GM12872 (cell line): Measurements from ENCODE around the gene MAP3K4.

ENCODE experiments used
- TF ChIP-seq, protein P1 (sequence below): IDR thresholded peaks from 3 replicates; pipeline ENCODE4 v1.5.1; 2011; ENCODE audit warnings: low read depth, mild to moderate bottlenecking, low read length, moderate library complexity; ENCODE audit not compliant: insufficient read depth

MAP3K4 gene

DNA sequence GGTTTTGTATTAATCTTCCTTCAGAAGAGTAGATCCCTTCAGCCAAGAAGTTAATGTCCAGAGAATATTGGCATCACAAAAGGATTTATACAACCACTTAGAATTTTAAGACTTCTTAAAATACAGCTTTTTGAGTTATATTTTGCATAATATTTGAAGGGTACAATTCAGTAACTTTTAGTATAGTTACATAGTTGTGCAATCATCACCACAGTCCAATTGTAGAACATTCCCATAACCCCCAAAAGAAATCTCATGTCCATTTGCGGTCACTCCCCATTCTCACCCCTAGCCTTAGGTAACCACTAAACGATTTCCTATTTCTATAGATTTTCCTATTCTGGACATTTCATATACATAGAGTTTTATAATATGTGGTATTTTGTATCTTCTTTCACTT lies 126.4 kb downstream of the MAP3K4 start:
- TF ChIP-seq, protein P1, sequence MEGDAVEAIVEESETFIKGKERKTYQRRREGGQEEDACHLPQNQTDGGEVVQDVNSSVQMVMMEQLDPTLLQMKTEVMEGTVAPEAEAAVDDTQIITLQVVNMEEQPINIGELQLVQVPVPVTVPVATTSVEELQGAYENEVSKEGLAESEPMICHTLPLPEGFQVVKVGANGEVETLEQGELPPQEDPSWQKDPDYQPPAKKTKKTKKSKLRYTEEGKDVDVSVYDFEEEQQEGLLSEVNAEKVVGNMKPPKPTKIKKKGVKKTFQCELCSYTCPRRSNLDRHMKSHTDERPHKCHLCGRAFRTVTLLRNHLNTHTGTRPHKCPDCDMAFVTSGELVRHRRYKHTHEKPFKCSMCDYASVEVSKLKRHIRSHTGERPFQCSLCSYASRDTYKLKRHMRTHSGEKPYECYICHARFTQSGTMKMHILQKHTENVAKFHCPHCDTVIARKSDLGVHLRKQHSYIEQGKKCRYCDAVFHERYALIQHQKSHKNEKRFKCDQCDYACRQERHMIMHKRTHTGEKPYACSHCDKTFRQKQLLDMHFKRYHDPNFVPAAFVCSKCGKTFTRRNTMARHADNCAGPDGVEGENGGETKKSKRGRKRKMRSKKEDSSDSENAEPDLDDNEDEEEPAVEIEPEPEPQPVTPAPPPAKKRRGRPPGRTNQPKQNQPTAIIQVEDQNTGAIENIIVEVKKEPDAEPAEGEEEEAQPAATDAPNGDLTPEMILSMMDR: no peak

DNA sequence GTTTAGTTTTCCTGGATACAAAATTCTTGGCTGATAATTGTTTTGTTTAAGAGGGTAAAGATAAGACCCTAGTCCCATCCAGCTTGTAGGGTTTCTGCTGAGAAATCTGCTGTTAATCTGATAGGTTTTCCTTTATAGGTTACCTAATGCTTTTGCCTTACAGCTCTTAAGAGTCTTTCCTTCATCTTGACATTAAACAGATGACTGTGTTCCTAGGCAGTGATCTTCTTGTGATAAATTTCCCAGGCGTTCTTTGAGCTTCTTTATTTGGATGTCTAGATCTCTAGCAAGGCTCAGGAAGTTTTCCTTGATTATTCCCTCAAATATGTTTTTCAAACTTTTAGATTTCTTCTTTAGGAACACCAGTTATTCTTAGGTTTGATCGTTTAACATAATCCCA lies 134.0 kb downstream of the MAP3K4 start:
- TF ChIP-seq, protein P1: no peak

DNA sequence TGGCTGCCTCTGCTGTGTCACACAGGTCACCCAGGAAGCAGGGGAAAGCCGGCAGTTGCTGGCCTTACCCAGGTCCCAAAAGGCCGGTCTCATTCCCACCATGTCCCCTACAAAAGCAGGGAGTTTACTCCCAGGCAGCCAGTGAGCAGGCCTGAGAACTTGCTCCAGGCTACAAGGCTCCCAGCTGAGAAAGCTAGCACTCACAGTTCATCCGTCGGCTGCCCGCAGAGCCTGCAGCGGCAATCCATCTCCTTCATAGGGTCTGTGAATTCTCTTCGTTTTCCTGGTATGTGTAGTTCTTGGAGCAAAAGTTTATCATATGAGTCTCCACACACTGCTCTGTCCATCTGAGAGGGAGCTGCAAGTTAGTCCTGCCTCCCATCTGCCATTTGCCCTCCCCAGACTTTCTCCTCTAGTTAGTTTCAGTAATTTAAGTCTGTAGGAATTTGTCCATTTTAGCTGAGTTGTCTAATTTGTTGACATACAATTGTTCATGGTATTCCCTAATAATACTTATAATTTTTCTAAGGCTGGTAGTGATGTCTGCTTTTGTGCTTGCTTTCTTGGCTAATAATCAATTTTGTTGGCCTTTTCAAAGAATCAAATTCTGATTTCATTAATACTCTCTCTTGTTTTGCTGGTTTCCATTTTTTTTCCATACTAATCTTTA lies 135.6 kb downstream of the MAP3K4 start:
- TF ChIP-seq, protein P1: no peak

DNA sequence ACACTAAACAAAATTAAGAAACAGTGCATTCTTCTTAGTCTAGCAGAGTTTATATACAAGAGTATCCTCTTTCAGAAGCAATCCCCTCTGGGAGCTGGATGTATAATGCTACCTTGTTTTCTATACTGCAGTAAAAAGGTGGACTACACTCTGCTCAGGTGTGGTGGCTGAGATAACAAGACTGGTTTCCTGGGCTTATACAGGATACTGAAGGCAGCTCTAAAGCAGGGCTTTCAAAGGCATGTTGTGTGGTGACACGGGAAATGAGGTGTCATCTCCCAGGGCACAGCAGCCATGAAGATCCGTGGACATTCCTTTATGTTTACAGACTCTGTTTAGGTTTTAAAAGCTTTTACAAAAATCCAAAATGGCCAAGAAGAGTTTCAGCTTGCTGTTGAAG lies 136.7 kb downstream of the MAP3K4 start:
- TF ChIP-seq, protein P1: no peak

DNA sequence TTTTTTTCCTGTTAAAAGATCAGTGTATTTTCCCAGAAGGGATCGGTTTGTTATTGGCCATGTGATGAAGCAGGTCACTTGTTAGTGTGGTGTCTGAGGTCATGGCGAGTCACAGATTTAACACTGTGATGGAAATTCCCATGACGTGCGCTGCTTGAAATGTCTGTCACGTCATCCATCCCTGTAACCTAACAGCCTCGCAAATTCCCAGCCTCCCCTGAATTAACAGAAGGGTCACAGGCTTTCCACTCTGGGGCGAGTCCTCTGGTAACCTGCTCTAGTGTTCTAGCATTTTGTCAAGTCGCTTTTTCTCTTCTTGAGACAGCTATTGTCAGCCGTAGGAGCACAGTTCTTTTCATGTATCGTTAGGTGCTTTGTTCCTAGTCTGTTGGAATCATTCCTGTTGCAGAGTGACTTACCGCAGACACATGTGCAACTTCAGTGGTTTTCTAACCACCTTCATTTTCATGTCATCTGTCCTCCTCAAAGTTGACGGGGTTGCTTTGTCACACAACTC lies 137.2 kb downstream of the MAP3K4 start:
- TF ChIP-seq, protein P1: no peak

DNA sequence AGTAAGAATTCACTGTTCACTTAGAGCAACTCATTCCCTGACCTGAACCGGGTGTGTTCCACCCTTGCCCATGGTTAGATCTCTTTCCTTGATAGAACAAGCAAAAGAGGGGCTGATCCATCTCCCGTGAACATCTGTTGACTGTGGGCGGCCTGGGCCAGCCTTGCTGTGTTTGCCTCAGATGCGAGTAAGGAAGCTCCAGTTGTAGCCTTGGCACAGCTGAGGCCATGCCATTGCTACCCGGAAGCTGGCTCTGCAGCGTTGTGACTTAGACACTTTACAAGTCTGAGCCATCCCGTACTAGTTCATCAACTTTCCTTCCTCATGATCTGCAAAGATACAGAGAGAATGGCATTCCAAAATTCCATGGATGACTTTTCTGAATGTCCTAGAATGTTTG lies 139.0 kb downstream of the MAP3K4 start:
- TF ChIP-seq, protein P1: no peak

DNA sequence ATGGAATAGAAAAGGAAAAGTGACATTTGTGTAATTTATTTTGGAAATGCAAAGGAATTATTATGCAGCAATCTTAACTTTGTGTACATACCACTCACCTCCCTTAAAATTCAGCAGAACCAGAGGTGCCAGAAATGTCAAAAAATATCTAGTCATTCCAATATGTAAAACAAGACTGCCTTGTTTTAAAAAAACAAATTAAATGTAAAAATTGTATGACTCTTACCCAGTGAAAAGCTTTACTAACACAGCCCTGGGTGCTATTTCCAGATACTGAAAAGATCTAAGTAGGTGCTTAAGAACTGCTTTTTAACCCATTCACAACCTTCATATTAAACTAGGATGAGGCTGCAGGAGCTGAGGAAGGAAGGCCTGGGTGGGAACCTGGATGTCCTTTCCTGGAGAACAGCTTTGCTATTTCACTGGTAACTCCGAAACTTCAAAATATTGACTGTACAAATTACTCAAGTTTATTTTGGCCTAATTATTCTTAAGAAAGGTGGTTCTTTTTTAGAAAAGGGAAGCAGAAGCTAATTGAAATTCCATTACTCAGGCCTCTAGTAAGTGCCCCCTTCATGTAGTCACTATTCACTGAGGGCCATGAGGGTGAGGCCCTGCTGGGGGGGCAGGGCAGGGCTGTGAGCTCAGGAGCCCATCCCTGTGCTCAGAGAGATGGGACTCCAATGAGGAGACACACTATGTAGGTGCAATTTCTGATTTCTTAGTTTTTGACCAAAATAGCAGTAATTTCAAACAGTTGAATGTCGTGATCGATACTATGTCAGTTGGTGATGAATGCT lies 139.6 kb downstream of the MAP3K4 start:
- TF ChIP-seq, protein P1: no peak
